Left lung (tissue), 10 donors: ENCODE data around the gene E2F1. TPM values are rescaled to one million over a fixed set of nuclear protein-coding genes. Genes with fewer than 3 reads are reported as not detected.
"Not testable (repeated sequence)": the region's sequence is repeated elsewhere in the genome, so short reads cannot be mapped to it uniquely, and the experiment has no call there.

Experiments
- ATAC-seq: fragments of 200-7000 bp; cut with Tn5 transposase; one replicate; pipeline ENCODE4 v1.9.1; 2020; ENCODE audit warnings: moderate library complexity
- DNase-seq, 4 donors: peaks; one replicate each; pipeline ENCODE4 v3.0.0-alpha.2; 2013 to 2020
- H3K27ac ChIP-seq, 2 donors: fragments of 200-600 bp; sonication (generic) in 1 of 2; one replicate each; pipeline versions ENCODE4 v1.5.0 to v1.8.0; 2020 to 2021
- H3K27me3 ChIP-seq, 2 donors: fragments of 200-600 bp; sonication (generic) in 1 of 2; one replicate each; pipeline versions ENCODE4 v1.5.0 to v1.8.0; 2020 to 2021
- H3K36me3 ChIP-seq, 2 donors: fragments of 200-600 bp; sonication (generic) in 1 of 2; one replicate each; pipeline versions ENCODE4 v1.5.0 to v1.8.0; 2020 to 2021
- H3K4me1 ChIP-seq, 2 donors: fragments of 200-600 bp; one replicate each; pipeline ENCODE4 v1.8.0; 2021
- H3K4me3 ChIP-seq, 2 donors: fragments of 200-600 bp; sonication (generic) in 1 of 2; one replicate each; pipeline versions ENCODE4 v1.5.0 to v1.8.0; 2020 to 2021; ENCODE audit warnings: mild to moderate bottlenecking in 1 of 2
- H3K9me3 ChIP-seq, 2 donors: fragments of 200-600 bp; sonication (generic) in 1 of 2; one replicate each; pipeline versions ENCODE4 v1.5.0 to v1.8.0; 2020 to 2021
- intact Hi-C, 2 donors: fragments of 100-400 bp; cut with DNase I; formaldehyde crosslinking; loops; one replicate each; pipeline versions ENCODE4 v1.11.2 to v1.14.2; 2022
- polyA plus RNA-seq, 6 donors: library from polyadenylated mRNA; unstranded; fragments of 120-200 nt; gene quantifications; one replicate each; pipeline ENCODE4 v1.2.1, GENCODE V29; 2013; ENCODE audit not compliant: insufficient read length in 6 of 6
- total RNA-seq, 2 donors: library from RNA; stranded (reverse); fragmentation: NEBNext Ultra II Directional; extraction: Animal tissue kit (Norgen Biotek cat#: 25700); gene quantifications; one replicate each; pipeline ENCODE4 v1.2.1, GENCODE V29; 2021
- TF ChIP-seq, protein P1 (sequence below), 2 donors: fragments of 200-600 bp; sonication (generic) in 1 of 2; IDR thresholded peaks; one replicate each; pipeline versions ENCODE4 v1.5.0 to v1.8.0; 2021; ENCODE audit warnings: antibody characterized with exemption in 2 of 2
- donor health status: DM: no; HTN: yes; CAD: no.
- donor health status: DM: no; HTN: no; CAD: no.

Gene E2F1
- total and polyA plus RNA-seq, 8 donors = 12.2 to 23.6 (median 16.4) TPM

DNA sequence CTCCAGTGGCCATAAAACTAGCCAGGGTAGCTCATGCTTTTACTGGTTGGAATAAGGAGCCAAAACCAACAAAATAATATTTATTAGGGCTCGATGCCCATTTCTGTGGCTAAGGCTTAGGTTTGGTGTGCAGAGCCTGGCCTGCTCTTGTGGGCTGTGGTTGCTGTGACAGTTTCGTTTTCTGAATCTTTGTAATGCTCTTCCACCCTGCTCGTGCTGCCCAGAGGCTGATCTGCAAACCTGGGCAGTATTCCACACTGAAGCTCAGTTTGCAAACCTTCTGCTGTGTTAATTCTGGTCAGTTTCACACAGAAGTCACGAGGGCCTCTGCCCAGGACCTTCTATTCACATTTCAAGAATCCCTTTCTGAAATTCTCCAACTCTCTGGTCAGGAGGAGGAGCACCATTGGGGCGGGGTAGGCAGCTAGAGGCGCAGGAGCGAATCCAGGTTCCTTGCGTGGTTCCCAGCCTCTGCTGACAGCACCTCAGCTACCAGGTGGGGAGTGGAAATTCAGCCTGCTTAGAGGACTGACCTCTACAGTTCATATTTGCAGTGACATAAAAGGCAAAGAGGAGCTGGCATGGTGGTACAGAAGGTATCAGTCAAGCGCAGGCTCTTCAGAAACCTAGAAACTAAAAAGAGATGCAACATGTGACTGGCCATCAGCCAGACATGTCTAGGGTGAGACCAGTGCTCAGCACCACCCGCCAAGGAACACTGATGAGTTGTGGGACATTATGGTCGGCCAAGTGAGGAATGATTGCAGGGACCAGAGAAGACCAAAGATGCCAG lies 38.4 kb downstream of the E2F1 start:
- ATAC-seq (peak; percentile 40), DNase-seq (peak in 1 of 4 donors; percentile 20)
- TF ChIP-seq, protein P1, sequence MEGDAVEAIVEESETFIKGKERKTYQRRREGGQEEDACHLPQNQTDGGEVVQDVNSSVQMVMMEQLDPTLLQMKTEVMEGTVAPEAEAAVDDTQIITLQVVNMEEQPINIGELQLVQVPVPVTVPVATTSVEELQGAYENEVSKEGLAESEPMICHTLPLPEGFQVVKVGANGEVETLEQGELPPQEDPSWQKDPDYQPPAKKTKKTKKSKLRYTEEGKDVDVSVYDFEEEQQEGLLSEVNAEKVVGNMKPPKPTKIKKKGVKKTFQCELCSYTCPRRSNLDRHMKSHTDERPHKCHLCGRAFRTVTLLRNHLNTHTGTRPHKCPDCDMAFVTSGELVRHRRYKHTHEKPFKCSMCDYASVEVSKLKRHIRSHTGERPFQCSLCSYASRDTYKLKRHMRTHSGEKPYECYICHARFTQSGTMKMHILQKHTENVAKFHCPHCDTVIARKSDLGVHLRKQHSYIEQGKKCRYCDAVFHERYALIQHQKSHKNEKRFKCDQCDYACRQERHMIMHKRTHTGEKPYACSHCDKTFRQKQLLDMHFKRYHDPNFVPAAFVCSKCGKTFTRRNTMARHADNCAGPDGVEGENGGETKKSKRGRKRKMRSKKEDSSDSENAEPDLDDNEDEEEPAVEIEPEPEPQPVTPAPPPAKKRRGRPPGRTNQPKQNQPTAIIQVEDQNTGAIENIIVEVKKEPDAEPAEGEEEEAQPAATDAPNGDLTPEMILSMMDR (IDR thresholded peaks at IDR 0.05) = no peak
- peaks cover 6 to 15% of the 10 kb centered on the region in 2 donors for H3K4me1 ChIP-seq
- no peaks in the 10 kb centered on the region for H3K9me3 ChIP-seq
- no peak overlapping the region for H3K27ac ChIP-seq
- no peak overlapping the region for H3K4me3 ChIP-seq
- H3K27me3 ChIP-seq = no peaks in the 10 kb centered on the region
- intact Hi-C loops = no loop called here
- H3K36me3 ChIP-seq = peaks cover 0 to 29% of the 10 kb centered on the region in 2 donors

DNA sequence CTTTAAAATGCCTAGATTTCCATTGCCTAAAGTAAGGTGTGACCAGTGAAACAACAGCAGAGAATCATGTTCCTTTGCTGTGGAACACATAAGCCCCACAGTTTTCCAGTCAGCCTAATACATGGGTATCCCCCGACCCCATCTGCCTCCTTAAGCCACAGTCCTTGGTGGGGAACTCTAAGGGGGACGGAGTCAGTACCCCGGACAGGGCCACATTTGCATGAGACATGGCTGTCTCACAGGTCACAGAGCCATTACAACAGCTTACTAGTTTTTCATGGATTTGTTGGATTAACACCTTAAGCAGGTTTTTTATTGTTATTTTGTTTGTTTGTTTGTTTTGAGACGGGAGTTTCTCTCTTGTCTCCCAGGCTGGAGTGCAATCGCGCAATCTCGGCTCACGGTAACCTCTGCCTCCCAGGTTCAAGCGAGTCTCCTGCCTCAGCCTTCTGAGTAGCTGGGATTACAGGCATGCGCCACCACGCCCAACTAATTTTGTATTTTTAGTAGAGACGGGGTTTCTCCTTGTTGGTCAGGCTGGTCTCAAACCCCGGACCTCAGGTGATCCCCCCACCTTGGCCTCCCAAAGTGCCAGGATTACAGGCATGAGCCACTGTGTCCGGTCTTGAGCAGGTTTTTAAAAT lies 39.1 kb downstream of the E2F1 start:
- H3K27me3 ChIP-seq, ATAC-seq, intact Hi-C loops, H3K27ac ChIP-seq, H3K9me3 ChIP-seq, H3K4me3 ChIP-seq: not testable (repeated sequence)
- DNase-seq = peak in 1 of 4 donors; percentile 25
- Histone ChIP-seq H3K4me1 (peaks cover 6 to 15% of the 10 kb centered on the region in 2 donors), H3K36me3 (peaks cover 0 to 35% of the 10 kb centered on the region in 2 donors)

DNA sequence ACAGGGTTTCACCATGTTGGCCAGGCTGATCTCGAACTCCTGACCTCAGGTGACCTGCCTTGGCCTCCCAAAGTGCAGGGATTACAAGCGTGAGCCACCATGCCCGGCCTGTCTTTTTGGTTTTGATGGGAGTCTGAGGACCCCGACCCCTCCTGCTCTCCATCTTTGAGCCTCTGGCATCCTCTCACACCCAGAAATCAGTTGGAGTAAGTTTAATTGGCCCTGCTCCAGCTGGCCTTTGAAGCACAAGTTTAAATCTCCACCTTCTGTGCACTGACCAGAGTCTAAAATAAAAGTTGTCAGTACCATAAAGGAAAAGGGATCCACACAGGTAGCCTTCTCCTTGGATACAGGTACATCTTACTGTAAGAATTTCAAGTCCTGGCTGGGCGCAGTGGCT lies 40.0 kb downstream of the E2F1 start:
- H3K9me3 ChIP-seq = no peaks in the 10 kb centered on the region
- intact Hi-C loops = no loop called here
- H3K4me3 ChIP-seq = no peak overlapping the region
- peaks cover 0 to 41% of the 10 kb centered on the region in 2 donors for H3K36me3 ChIP-seq
- ATAC-seq = no peak
- DNase-seq = peak in 1 of 4 donors; percentile 21
- TF ChIP-seq, protein P1 (IDR thresholded peaks at IDR 0.05) = no peak
- H3K4me1 ChIP-seq = peaks cover 6 to 10% of the 10 kb centered on the region in 2 donors
- no peaks in the 10 kb centered on the region for H3K27me3 ChIP-seq
- H3K27ac ChIP-seq = no peak overlapping the region

DNA sequence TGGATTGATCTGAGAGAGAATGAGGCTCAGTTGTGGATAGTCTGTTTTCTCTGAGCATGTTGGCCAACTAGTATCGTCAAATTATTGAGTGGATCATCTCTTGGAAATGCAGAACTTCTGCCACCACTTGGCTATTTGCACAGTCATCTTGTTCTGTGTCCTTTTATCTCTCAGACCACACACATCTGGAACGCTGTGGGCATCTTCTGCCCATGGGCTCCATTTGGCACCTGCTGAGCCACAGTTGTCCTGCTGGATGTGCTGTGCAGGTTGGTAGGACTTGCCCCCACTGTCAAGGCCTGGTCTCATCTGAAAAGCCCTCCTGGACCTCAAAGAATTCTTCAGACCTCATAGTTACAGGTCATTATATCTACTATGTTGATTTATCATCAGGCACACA lies 40.8 kb downstream of the E2F1 start:
- H3K27me3 ChIP-seq = no peaks in the 10 kb centered on the region
- intact Hi-C loops = no loop called here
- DNase-seq = no peak
- H3K4me3 ChIP-seq = no peak overlapping the region
- TF ChIP-seq, protein P1 (IDR thresholded peaks at IDR 0.05) = no peak
- peaks cover 0 to 49% of the 10 kb centered on the region in 2 donors for H3K36me3 ChIP-seq
- peaks cover 6 to 10% of the 10 kb centered on the region in 2 donors for H3K4me1 ChIP-seq
- H3K9me3 ChIP-seq = no peaks in the 10 kb centered on the region
- H3K27ac ChIP-seq = no peak overlapping the region
- ATAC-seq = no peak

DNA sequence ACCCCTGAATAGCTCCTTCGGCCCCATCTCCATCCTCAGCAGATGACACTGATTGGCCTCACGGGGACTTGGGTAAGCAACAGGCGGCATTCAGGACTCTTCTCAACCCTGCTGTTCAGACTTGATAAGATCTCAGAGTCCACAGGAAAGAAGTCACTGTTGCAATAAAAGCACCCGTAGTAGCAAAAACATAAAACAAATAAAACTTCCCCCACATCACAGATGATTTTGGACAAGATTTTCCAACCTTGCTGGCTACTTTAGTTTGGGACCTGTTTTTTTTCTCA lies 41.2 kb downstream of the E2F1 start:
- no peaks in the 10 kb centered on the region for H3K9me3 ChIP-seq
- ATAC-seq (no peak), DNase-seq (no peak)
- TF ChIP-seq, protein P1 (IDR thresholded peaks at IDR 0.05) = no peak
- no peak overlapping the region for H3K4me3 ChIP-seq
- H3K4me1 ChIP-seq = peaks cover 6 to 10% of the 10 kb centered on the region in 2 donors
- H3K27ac ChIP-seq = no peak overlapping the region
- H3K27me3 ChIP-seq = no peaks in the 10 kb centered on the region
- peaks cover 0 to 53% of the 10 kb centered on the region in 2 donors for H3K36me3 ChIP-seq
- intact Hi-C loops = no loop called here
